Activated B cell treated with CpG ODN at 0.5 μM for 24 hours (primary cell): Measurements from ENCODE around the gene CST8. TPM values are rescaled to one million over a fixed set of nuclear protein-coding genes. Genes with fewer than 3 reads are reported as not detected.

Experiments
- ATAC-seq: fragments of 200-7000 bp; cut with Tn5 transposase; one replicate; pipeline ENCODE4 v1.10.0; 2021; ENCODE audit warnings: low read depth, mild to moderate bottlenecking, moderate library complexity
- CTCF ChIA-PET: fragments of 350-600 bp; sonication (Branson Sonifier 250); formaldehyde crosslinking; loops from one replicate; lab custom pipeline; 2021; ENCODE audit warnings: antibody characterized with exemption; lab: Charles Lee
- POLR2A ChIA-PET: fragments of 350-600 bp; sonication (Branson Sonifier 250); formaldehyde crosslinking; loops from one replicate; lab custom pipeline; 2021; ENCODE audit warnings: antibody characterized with exemption; lab: Charles Lee
- DNase-seq: peaks from one replicate; pipeline ENCODE4 v3.0.0; 2022
- H3K27ac Mint-ChIP-seq: one replicate; pipeline ENCODE4 v1.8.0; 2020; ENCODE audit warnings: mixed read lengths
- H3K27me3 Mint-ChIP-seq: one replicate; pipeline ENCODE4 v1.8.0; 2021; ENCODE audit warnings: mixed read lengths
- H3K36me3 Mint-ChIP-seq: one replicate; pipeline ENCODE4 v1.8.0; 2021; ENCODE audit warnings: low read depth, mixed read lengths
- H3K4me1 Mint-ChIP-seq: one replicate; pipeline ENCODE4 v1.8.0; 2021; ENCODE audit warnings: mixed read lengths
- H3K4me3 Mint-ChIP-seq: one replicate; pipeline ENCODE4 v1.8.0; 2020; ENCODE audit warnings: mild to moderate bottlenecking, mixed read lengths
- H3K9me3 Mint-ChIP-seq: one replicate; pipeline ENCODE4 v1.8.0; 2020; ENCODE audit warnings: mixed read lengths
- intact Hi-C: fragments of 100-400 bp; cut with micrococcal nuclease; formaldehyde crosslinking; loops from one replicate; pipeline ENCODE4 v1.15.1; 2024
- total RNA-seq: library from RNA; stranded (reverse); gene quantifications from 2 replicates; pipeline ENCODE4 v1.2.3, GENCODE V29; 2022
- TF ChIP-seq, protein P1 (sequence below): fragments of 200-600 bp; IDR thresholded peaks from one replicate; pipeline ENCODE4 v1.8.0; 2022; ENCODE audit warnings: antibody characterized with exemption, mild to moderate bottlenecking

The CST8 gene
- total RNA-seq, 1 donor from 2014 or later, result not detected

DNA sequence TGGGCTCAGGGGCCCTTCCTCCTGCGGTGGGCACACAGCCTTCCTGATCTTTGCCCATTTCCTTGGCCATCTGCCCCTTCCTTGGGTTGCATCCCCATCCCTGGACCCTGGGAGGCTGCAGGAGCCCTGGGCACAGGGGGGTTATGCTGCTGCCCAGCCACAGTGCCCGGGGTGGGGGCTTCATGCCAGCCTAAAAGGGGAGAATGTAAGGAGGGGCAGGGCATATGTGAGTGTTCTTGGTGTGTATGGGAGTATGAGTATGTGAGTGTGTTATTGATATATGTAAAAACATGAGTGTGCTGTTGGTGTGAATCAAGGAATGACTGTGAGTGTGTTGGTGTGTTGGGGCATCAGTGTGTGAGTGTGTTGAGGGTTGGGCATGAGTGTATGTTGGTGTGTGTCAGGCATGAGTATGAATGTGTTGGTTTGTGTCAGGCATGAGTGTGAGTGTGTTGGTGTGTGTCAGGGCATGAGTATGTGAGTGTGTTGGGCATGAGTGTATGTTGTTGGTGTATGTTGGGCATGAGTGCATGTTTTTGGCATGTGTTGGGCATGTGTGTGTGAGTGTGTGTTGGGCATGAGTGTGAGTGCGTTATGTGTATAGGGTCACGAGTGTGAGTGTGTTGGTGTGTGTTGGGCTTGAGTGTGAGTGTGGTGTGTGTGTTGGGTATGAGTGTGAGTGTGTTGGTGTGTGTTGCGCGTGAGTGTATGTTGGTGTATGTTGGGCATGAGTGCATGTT, 14.7 kb upstream of the CST8 start:
- ChIA-PET POLR2A (no interaction called here), CTCF (no interaction called here)
- H3K9me3 Mint-ChIP-seq, result no peaks in the 10 kb centered on the region
- intact Hi-C loops, result no loop called here
- H3K4me3 Mint-ChIP-seq, result no peak overlapping the region
- TF ChIP-seq, protein P1, sequence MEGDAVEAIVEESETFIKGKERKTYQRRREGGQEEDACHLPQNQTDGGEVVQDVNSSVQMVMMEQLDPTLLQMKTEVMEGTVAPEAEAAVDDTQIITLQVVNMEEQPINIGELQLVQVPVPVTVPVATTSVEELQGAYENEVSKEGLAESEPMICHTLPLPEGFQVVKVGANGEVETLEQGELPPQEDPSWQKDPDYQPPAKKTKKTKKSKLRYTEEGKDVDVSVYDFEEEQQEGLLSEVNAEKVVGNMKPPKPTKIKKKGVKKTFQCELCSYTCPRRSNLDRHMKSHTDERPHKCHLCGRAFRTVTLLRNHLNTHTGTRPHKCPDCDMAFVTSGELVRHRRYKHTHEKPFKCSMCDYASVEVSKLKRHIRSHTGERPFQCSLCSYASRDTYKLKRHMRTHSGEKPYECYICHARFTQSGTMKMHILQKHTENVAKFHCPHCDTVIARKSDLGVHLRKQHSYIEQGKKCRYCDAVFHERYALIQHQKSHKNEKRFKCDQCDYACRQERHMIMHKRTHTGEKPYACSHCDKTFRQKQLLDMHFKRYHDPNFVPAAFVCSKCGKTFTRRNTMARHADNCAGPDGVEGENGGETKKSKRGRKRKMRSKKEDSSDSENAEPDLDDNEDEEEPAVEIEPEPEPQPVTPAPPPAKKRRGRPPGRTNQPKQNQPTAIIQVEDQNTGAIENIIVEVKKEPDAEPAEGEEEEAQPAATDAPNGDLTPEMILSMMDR, result no peak
- no peaks in the 10 kb centered on the region for H3K4me1 Mint-ChIP-seq
- H3K36me3 Mint-ChIP-seq, result no peaks in the 10 kb centered on the region
- DNase-seq (no peak), ATAC-seq (no peak)
- H3K27ac Mint-ChIP-seq, result no peak overlapping the region
- H3K27me3 Mint-ChIP-seq, result no peaks in the 10 kb centered on the region

DNA sequence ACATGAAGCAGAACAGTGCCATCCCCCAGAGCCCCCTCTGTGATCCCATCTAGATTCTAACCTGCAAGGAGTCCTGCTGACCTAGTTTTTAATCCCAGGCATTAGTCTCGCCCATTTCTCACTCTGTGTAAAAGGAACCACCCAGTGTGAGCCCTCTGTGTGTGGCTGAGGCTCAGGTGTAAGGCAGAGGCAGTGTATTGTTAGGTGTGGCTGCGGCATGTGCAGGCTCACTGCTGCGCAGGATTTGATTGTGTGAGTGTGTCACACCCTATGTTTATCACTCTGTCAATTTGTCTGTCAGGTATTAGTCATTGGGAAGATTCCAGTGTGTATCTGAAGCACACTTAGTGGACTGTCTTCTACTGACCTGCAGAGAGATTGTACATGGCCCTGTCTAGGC, 13.7 kb upstream of the CST8 start:
- H3K4me3 Mint-ChIP-seq, result no peak overlapping the region
- no peaks in the 10 kb centered on the region for H3K27me3 Mint-ChIP-seq
- CTCF ChIA-PET, result no interaction called here
- TF ChIP-seq, protein P1, result no peak
- no peak overlapping the region for H3K27ac Mint-ChIP-seq
- H3K36me3 Mint-ChIP-seq, result no peaks in the 10 kb centered on the region
- no peaks in the 10 kb centered on the region for H3K9me3 Mint-ChIP-seq
- intact Hi-C loops, result no loop called here
- DNase-seq (no peak), ATAC-seq (no peak)
- POLR2A ChIA-PET, result no interaction called here
- H3K4me1 Mint-ChIP-seq, result no peaks in the 10 kb centered on the region

DNA sequence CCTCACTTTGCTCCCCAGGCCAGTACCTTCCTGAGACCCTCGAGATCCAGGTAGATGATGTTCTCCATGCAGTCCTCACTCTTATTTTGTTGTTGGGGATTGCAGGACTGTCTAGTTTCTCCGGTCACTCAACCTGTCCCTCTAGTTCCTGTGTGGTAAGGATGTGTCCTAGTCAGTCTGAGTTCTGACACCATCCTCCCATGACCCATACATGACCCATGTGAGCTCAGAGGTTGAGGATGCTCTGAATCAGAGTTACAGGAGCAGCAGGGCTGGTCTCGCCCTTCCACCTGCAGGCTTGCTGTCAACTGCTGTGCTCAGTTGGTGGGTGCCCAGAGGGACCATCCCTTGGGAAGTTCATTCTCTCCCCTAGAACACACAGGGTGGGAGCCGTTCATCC, 11.9 kb upstream of the CST8 start:
- intact Hi-C loops, result no loop called here
- H3K4me3 Mint-ChIP-seq, result no peak overlapping the region
- DNase-seq, result no peak
- ChIA-PET CTCF (no interaction called here), POLR2A (no interaction called here)
- TF ChIP-seq, protein P1, result no peak
- no peak for ATAC-seq
- H3K27me3 Mint-ChIP-seq, result no peaks in the 10 kb centered on the region
- no peak overlapping the region for H3K27ac Mint-ChIP-seq
- peaks cover 1% of the 10 kb centered on the region for H3K4me1 Mint-ChIP-seq
- H3K36me3 Mint-ChIP-seq, result no peaks in the 10 kb centered on the region
- H3K9me3 Mint-ChIP-seq, result no peaks in the 10 kb centered on the region

DNA sequence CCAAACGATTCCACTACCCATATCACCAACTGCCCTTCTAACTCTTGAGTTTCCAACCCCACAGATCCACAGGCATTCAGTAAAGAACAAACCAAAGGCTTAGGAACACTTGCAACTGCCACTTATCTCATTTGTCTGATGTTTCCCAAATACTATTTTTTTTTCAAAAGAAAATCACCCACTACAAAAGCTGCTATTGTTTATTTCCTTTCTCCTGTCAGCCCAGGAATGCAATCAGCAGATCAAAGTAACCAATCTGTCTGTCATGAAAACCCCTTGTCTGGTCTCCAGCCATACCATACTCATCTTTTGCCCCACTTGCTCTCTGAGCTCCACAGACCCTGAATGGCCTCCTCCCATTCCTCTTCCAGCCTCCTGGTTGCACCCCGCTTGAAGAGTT, 8.8 kb upstream of the CST8 start:
- no peak for DNase-seq
- H3K9me3 Mint-ChIP-seq, result peaks cover 2% of the 10 kb centered on the region
- ChIA-PET POLR2A (no interaction called here), CTCF (no interaction called here)
- no peaks in the 10 kb centered on the region for H3K27me3 Mint-ChIP-seq
- TF ChIP-seq, protein P1, result no peak
- no peaks in the 10 kb centered on the region for H3K36me3 Mint-ChIP-seq
- ATAC-seq, result no peak
- no peak overlapping the region for H3K4me3 Mint-ChIP-seq
- intact Hi-C loops, result no loop called here
- no peak overlapping the region for H3K27ac Mint-ChIP-seq
- peaks cover 7% of the 10 kb centered on the region for H3K4me1 Mint-ChIP-seq

DNA sequence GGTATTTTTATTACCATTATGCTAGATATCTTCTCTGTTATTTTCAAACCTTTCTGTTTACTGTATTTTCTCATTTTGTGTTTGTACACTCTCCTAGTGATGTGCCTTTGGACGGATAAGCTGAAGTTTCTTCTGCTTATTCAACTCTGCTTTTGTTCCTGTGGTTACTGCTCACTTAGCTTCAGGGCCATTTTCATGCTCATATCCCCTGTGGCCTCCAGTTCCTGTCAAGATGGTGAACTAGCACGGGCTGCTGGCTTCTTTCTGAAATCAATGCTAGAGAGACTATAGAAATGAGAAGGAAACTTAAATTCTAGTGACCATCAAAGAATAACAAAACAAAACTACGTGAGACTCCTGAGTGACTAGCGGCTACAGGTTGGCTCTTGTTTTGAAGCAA, 6.8 kb upstream of the CST8 start:
- Mint-ChIP-seq H3K27ac (no peak overlapping the region), H3K4me1 (peaks cover 12% of the 10 kb centered on the region), H3K27me3 (no peaks in the 10 kb centered on the region), H3K36me3 (no peaks in the 10 kb centered on the region), H3K4me3 (no peak overlapping the region), H3K9me3 (peaks cover 2% of the 10 kb centered on the region)
- POLR2A ChIA-PET, result no interaction called here
- ATAC-seq (no peak), DNase-seq (no peak)
- intact Hi-C loops, result no loop called here
- TF ChIP-seq, protein P1, result no peak
- CTCF ChIA-PET, result no interaction called here
